ENCODE data around the gene NSFL1C. TPM values are rescaled to one million over a fixed set of nuclear protein-coding genes. Genes with fewer than 3 reads are reported as not detected.
A peak's percentile ranks its signal among the peaks of the same experiment; 100 is the strongest.
"Not testable (repeated sequence)": the region's sequence is repeated elsewhere in the genome, so short reads cannot be mapped to it uniquely, and the experiment has no call there.

NSFL1C gene
- total RNA-seq, 2 donors from 2014 or later: 57.9 to 75.4 TPM

DNA sequence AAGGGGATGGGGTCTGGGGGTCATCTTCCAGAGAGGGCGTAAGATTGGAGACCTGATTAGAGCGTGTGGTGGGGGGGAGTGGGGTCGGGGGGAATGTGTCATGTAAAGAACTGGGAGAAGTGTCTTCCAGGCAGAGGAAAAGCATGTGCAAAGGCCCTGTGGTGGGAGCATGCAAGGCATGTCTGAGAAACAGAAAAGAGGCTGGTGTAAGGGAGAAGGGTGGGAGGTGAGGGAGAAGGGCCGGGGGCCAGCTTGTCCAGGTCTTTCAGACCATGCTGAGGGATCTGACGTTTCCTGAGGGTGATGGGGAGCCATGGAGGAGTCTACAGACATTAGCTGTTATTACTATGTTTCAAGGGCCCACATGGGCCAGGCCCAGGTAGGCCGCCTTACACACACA is 43.4 kb downstream of the NSFL1C start:
- no peak overlapping the region for H3K4me3 Mint-ChIP-seq
- H3K27ac Mint-ChIP-seq: no peak overlapping the region
- ATAC-seq (replicated peaks in 1 of 2) (no peak), DNase-seq (no peak)
- H3K9me3 Mint-ChIP-seq: peaks cover 8 to 19% of the 10 kb centered on the region in 2 donors
- peaks cover 6% of the 10 kb centered on the region in 2 donors for H3K36me3 Mint-ChIP-seq (ENCODE audit: insufficient read depth in 2 of 2)
- peaks cover 16% of the 10 kb centered on the region for H3K4me1 Mint-ChIP-seq (ENCODE audit: low read depth)
- H3K27me3 Mint-ChIP-seq (ENCODE audit: low read depth): no peaks in the 10 kb centered on the region

DNA sequence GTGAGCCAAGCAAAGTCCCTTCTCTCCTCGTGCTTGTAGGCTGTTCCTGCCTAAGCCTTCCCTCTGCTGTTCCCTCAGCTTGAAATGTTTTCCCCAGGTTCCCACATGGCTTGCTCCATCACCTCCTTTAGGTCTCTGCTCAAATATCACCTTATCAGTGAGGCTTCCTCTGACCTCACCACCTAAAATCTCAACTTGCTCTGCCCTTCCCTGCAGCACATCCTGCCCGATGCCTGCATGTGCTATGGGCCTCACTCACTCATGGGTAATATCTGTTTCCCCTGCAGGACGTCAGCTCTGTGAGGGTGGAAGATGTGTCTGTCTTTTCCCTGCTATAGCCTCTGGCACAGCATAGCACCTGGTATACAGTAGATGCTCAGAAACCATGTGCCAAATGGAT is 43.9 kb downstream of the NSFL1C start:
- Mint-ChIP-seq H3K27ac (no peak overlapping the region), H3K36me3 (ENCODE audit: insufficient read depth in 2 of 2) (peaks cover 6% of the 10 kb centered on the region in 2 donors), H3K27me3 (ENCODE audit: low read depth) (no peaks in the 10 kb centered on the region), H3K9me3 (peaks cover 8 to 19% of the 10 kb centered on the region in 2 donors), H3K4me1 (ENCODE audit: low read depth) (peaks cover 16% of the 10 kb centered on the region), H3K4me3 (no peak overlapping the region)
- no peak for DNase-seq
- no peak for ATAC-seq (replicated peaks in 1 of 2)

DNA sequence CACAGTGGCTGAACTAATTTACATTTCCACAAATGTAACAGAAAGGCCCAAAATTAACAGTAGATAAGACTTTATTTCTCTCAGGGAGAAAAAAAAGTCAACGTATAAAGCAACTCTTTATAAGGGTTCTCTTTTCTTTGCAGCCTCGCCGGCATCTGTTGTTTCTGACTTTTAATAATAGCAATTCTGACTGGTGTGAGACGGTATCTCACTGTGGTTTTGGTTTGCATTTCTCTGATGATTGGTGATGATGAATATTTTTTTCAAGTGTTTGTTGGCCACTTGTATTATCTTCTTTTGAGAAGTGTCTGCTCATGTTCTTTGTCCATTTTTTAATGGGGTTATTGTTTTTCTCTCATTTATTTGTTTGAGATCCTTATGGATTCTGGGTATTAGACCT is 46.6 kb downstream of the NSFL1C start:
- no peak overlapping the region for H3K4me3 Mint-ChIP-seq
- ATAC-seq (replicated peaks in 1 of 2) (no peak), DNase-seq (no peak)
- H3K27ac Mint-ChIP-seq: no peak overlapping the region
- peaks cover 6% of the 10 kb centered on the region in 2 donors for H3K36me3 Mint-ChIP-seq (ENCODE audit: insufficient read depth in 2 of 2)
- peaks cover 16% of the 10 kb centered on the region for H3K4me1 Mint-ChIP-seq (ENCODE audit: low read depth)
- H3K27me3 Mint-ChIP-seq (ENCODE audit: low read depth): no peaks in the 10 kb centered on the region
- peaks cover 8 to 19% of the 10 kb centered on the region in 2 donors for H3K9me3 Mint-ChIP-seq

DNA sequence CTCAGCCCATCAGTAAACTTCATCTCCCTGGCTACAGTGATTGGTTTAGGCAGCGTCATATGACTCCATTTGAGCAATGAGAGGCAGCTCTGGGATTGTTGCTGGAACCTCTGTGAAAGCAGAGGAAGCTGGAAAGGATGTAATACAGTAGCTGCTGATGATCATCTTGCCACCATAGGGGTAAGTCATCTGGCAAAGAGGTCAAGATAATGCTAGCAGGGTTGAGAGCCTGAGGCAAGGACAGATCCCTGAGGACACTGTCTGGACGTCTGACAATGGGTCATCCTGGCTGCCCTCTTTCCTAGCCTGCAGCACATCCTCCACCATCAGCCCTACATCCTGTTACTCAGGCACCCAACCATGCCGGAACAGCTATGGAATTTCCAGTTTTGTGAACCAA is 48.3 kb downstream of the NSFL1C start:
- Mint-ChIP-seq H3K9me3 (peaks cover 8 to 19% of the 10 kb centered on the region in 2 donors), H3K27me3 (ENCODE audit: low read depth) (peaks cover 8% of the 10 kb centered on the region), H3K4me1 (ENCODE audit: low read depth) (peaks cover 16% of the 10 kb centered on the region), H3K4me3 (no peak overlapping the region), H3K27ac (no peak overlapping the region), H3K36me3 (ENCODE audit: insufficient read depth in 2 of 2) (peaks cover 6% of the 10 kb centered on the region in 2 donors)
- ATAC-seq (replicated peaks in 1 of 2) (no peak), DNase-seq (no peak)

DNA sequence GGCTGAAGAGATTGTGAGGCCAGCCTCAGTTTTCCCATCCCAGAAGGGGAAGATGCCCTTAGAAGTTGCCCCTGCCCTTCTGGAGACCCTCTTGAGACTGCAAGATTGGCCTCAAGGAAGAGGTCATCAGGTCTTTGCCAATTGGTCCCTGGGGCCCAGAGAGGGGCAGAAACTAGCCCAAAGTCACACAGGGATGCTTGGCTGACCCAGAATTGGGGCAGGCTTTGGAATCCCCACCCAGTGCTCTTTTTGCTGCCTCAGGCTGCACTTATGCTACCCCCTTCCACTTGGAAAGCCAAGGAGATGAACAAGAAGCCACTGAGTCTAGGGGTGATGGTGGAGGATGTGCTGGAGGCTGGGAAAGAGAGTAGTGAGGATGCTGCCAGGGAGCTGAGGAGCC is 48.9 kb downstream of the NSFL1C start:
- no peak overlapping the region for H3K27ac Mint-ChIP-seq
- no peak overlapping the region for H3K4me3 Mint-ChIP-seq
- H3K9me3 Mint-ChIP-seq: peaks cover 8 to 17% of the 10 kb centered on the region in 2 donors
- peaks cover 6% of the 10 kb centered on the region in 2 donors for H3K36me3 Mint-ChIP-seq (ENCODE audit: insufficient read depth in 2 of 2)
- H3K4me1 Mint-ChIP-seq (ENCODE audit: low read depth): peaks cover 13% of the 10 kb centered on the region
- H3K27me3 Mint-ChIP-seq (ENCODE audit: low read depth): peaks cover 9% of the 10 kb centered on the region
- DNase-seq (no peak), ATAC-seq (replicated peaks in 1 of 2) (no peak)

DNA sequence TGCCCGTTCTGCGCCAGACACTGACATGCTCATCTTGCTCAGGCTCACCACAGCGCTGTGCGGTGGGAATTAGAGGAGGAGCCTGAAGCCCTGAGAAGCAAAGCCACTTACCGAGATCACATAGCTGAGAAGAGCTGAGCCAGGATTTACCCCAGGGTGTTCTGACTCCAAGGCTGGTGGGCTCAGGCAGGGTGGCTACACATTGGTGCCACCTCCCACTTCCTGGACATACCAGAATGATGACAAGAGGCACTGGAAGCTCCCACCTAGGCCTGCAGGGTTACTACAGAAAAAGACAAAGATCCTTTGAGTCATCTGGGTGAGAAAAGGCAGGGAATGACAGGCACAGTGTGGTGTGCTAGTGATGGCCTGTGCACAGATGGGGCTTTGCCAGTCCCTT is 49.4 kb downstream of the NSFL1C start:
- Mint-ChIP-seq H3K4me3 (no peak overlapping the region), H3K36me3 (ENCODE audit: insufficient read depth in 2 of 2) (peaks cover 6% of the 10 kb centered on the region in 2 donors), H3K27me3 (ENCODE audit: low read depth) (peaks cover 12% of the 10 kb centered on the region), H3K4me1 (ENCODE audit: low read depth) (peaks cover 12% of the 10 kb centered on the region), H3K9me3 (peaks cover 8 to 17% of the 10 kb centered on the region in 2 donors), H3K27ac (no peak overlapping the region)
- ATAC-seq (replicated peaks in 1 of 2) (no peak), DNase-seq (no peak)

DNA sequence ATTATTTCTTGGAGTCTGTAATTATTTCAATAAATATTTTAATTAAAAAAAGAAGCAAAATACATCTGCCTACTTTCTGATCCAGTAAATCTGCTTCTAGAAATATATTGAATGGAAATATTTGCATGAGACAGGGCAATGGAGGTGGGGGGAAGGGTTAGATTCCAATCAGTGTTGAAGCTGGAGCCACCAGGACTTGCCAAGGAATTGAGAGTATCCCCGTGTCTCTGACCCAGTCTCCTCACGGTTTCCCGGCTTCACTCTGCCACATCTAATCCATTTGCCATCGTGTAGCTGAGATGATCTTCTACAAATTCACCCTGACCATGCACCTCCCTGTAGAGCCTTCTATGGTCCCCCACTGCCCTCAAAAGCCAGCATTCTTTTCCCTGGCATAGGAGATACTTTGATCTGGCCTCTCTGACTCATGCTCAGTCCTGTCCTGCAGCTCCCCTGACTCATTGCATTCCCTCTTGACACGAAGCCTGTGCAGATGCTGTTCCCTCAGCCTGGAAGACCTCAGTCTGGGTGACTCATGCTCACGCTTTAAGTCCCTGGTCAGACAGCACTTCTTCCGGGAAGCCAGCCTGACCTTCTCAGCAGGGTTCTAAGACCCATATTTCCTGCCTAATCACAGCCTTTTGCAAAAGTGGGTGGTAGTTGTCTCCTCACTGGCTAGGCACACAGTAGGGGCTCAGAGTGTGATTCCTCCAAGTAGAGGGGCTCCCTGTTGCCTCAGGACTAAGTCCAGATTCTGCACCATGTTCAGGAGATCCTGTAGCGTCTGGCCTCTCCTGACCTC is 50.8 kb downstream of the NSFL1C start:
- peak in 1 of 2 donors; percentile 17 for DNase-seq
- Mint-ChIP-seq H3K4me1 (ENCODE audit: low read depth) (peaks cover 12% of the 10 kb centered on the region), H3K36me3 (ENCODE audit: insufficient read depth in 2 of 2) (peaks cover 3 to 6% of the 10 kb centered on the region in 2 donors), H3K27me3 (ENCODE audit: low read depth) (peaks cover 12% of the 10 kb centered on the region), H3K9me3 (peaks cover 5 to 16% of the 10 kb centered on the region in 2 donors), H3K4me3 (no peak overlapping the region), H3K27ac (no peak overlapping the region)
- peak; percentile 50 to 62 for ATAC-seq (replicated peaks in 1 of 2)

DNA sequence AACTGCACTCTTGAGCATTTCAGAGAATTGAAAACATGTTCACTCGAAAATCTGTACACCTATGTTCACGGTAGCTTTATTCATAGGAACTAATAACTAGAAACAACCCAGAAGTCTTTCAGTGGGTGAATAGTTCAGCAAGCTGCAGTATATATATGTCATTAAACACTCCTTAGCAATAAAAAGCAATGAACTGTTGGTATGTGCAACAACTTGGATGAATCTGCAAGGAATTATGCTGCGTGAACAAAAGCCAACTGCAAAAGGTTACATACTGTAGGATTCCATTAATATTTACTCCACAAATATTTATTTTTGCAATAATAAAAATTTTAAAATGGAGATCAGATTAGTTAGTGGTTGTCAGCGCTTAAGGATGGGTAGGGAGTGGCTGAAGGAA is 51.7 kb downstream of the NSFL1C start:
- peaks cover 12% of the 10 kb centered on the region for H3K4me1 Mint-ChIP-seq (ENCODE audit: low read depth)
- H3K4me3 Mint-ChIP-seq: no peak overlapping the region
- H3K9me3 Mint-ChIP-seq: peaks cover 0 to 11% of the 10 kb centered on the region in 2 donors
- ATAC-seq (replicated peaks in 1 of 2) (no peak), DNase-seq (no peak)
- H3K27ac Mint-ChIP-seq: no peak overlapping the region
- peaks cover 12% of the 10 kb centered on the region for H3K27me3 Mint-ChIP-seq (ENCODE audit: low read depth)
- H3K36me3 Mint-ChIP-seq (ENCODE audit: insufficient read depth in 2 of 2): peaks cover 3% of the 10 kb centered on the region in 2 donors

DNA sequence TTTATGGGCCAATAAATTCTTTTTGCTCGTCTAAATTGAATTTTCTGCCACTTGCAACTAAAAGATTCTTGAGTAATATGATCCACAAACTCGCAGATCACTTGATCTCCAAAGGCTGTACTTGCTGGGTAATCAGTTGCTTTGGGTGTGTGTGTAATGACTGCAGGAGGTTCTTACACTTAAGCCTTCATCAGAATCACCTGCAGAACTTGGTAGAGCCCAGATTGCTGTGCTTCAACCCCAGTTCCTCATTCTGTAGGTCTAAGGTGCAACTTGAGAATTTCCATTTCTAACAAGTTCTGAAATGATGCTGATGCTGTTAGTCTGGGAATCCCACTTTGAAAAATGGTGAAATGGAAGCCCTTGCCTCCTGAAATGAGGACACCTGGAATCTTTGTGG is 60.8 kb downstream of the NSFL1C start:
- H3K36me3 Mint-ChIP-seq (ENCODE audit: insufficient read depth in 2 of 2): no peaks in the 10 kb centered on the region
- DNase-seq (no peak), ATAC-seq (replicated peaks in 1 of 2) (no peak)
- peaks cover 9% of the 10 kb centered on the region for H3K4me1 Mint-ChIP-seq (ENCODE audit: low read depth)
- no peaks in the 10 kb centered on the region for H3K27me3 Mint-ChIP-seq (ENCODE audit: low read depth)
- H3K27ac Mint-ChIP-seq: no peak overlapping the region
- H3K4me3 Mint-ChIP-seq: no peak overlapping the region
- H3K9me3 Mint-ChIP-seq: peaks cover 2 to 5% of the 10 kb centered on the region in 2 donors

DNA sequence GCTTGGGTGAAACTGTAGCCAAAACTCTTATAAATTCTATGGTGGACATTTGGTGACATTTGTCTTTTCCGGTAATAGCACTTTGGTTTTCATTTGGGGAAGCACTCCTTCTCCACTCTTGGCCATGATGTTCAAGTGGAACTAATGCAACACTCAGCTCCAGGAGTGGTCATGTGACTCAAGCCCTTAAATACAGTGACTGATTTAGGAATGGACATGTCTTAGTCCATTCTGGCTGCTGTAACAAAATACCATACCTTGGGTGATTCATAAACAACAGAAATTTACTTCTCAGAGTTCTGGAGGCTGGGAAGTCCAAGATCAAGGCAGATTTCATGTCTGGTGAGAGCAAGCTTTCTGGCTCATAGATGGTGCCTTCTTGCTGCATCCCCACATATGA is 63.0 kb downstream of the NSFL1C start:
- Mint-ChIP-seq H3K27me3 (ENCODE audit: low read depth) (no peaks in the 10 kb centered on the region), H3K36me3 (ENCODE audit: insufficient read depth in 2 of 2) (no peaks in the 10 kb centered on the region), H3K4me3 (no peak overlapping the region), H3K9me3 (peaks cover 2 to 5% of the 10 kb centered on the region in 2 donors), H3K4me1 (ENCODE audit: low read depth) (peaks cover 9% of the 10 kb centered on the region), H3K27ac (no peak overlapping the region)
- ATAC-seq (replicated peaks in 1 of 2): no peak
- no peak for DNase-seq

DNA sequence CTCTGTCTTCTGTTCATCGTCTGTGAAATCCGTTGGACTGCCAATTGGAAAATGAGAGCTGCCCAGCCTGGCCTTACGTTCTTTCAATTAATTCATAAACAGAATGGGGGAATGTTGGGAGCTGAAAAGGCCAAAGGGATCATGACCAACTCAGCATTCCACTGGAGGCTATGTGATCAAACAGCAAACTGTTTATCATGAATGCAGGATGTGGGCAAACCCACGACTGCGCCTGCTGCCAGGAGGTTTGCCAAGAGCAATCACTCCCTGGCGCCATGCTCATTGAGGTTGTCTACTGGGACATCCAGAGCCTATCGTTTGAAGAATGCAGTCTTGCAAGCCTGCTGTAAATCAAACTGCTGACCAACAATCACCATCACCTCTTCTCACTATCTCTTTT is 64.5 kb downstream of the NSFL1C start:
- DNase-seq: no peak
- Mint-ChIP-seq H3K27me3 (ENCODE audit: low read depth) (no peaks in the 10 kb centered on the region), H3K36me3 (ENCODE audit: insufficient read depth in 2 of 2) (no peaks in the 10 kb centered on the region), H3K4me1 (ENCODE audit: low read depth) (peaks cover 9% of the 10 kb centered on the region), H3K9me3 (peaks cover 2 to 5% of the 10 kb centered on the region in 2 donors), H3K27ac (no peak overlapping the region), H3K4me3 (no peak overlapping the region)
- ATAC-seq (replicated peaks in 1 of 2): no peak

DNA sequence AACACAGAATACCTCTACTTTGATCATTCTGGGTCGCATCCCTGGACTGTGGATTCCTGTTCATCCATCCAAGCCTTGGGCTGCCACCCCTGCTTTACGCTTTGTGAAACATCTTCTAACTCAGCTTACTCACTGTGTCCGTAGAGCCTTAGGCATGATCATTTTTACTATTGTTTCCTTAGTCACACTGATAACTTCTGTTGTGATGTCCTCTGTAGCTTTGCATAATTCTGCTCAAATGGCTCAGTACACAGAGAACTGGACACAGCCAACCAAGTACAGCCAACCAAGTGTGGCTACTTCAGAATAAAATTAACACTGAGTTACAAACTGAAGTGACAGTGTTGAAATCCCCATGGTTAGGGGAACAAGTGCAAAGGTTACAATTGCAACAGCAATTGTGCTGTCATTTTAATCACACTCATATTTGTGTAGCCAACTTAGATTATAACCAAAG is 65.2 kb downstream of the NSFL1C start:
- no peak for ATAC-seq (replicated peaks in 1 of 2)
- H3K27ac Mint-ChIP-seq: no peak overlapping the region
- no peak overlapping the region for H3K4me3 Mint-ChIP-seq

DNA sequence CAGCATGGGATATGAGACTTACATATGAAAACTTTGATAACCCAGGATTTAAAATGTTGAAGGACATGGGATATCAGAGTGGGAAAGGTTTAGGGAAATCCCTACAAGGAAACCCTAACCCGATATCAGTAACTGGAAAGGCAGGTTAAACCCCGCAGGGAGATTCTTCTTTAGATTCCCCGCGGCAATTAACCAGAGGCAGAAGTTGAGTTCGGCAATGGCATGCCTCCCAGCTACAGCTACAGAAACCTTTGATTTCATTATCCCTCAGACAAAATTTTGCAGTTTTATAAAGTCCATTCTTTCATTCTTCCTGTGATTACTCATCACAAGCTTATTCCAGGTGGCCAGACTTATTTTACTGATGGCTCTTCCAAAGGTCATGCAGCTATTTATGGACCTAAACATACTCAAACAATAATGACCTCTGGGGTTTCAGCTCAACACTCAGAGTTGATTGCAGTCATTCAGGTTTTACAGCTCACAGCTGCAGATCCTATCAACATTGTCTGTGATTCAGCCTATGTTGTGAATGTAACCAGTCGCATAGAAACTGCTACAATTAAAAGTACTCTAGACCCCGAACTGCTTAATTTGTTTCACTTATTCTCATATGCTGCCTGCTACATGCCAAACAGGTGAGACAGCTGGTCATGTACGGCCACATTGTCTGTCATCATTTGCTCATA is 66.8 kb downstream of the NSFL1C start:
- ATAC-seq (replicated peaks in 1 of 2); DNase-seq; H3K27me3 Mint-ChIP-seq (ENCODE audit: low read depth); H3K9me3 Mint-ChIP-seq; H3K4me3 Mint-ChIP-seq; H3K27ac Mint-ChIP-seq; H3K4me1 Mint-ChIP-seq (ENCODE audit: low read depth); H3K36me3 Mint-ChIP-seq (ENCODE audit: insufficient read depth in 2 of 2): not testable (repeated sequence)

More for the DNA sequence above, 65.2 kb downstream of the NSFL1C start:
- Mint-ChIP-seq H3K36me3 (ENCODE audit: insufficient read depth in 2 of 2) (no peaks in the 10 kb centered on the region), H3K4me1 (ENCODE audit: low read depth) (peaks cover 9% of the 10 kb centered on the region), H3K9me3 (peaks cover 2 to 3% of the 10 kb centered on the region in 2 donors), H3K27me3 (ENCODE audit: low read depth) (no peaks in the 10 kb centered on the region)
- DNase-seq: no peak
